GM12878 (cell line): ENCODE results near the gene GRIK3. TPM values are rescaled to one million over a fixed set of nuclear protein-coding genes. Genes with fewer than 3 reads are reported as not detected.

ENCODE experiments used
- ATAC-seq: fragments of 200-7000 bp; cut with Tn5 transposase; 3 replicates; pipeline ENCODE4 v1.9.1; 2020; ENCODE audit warnings: mild to moderate bottlenecking, moderate library complexity
- BruUV-seq: library from RNA; stranded (reverse); fragments of 400-500 nt; replicated peaks from 2 replicates; lab custom pipeline; 2021; lab: Mats Ljungman, UMichigan
- CTCF ChIA-PET: fragments of 300-600 bp; sonication (Branson Sonifier 250); formaldehyde crosslinking; extraction: SDS; loops from one replicate; lab custom pipeline; 2021; ENCODE audit warnings: inconsistent platforms; lab: Yijun Ruan, JAX
- POLR2A ChIA-PET: fragments of 350-600 bp; formaldehyde crosslinking; extraction: SDS; loops from one replicate; lab custom pipeline; 2021; ENCODE audit warnings: inconsistent platforms; lab: Charles Lee
- RAD21 ChIA-PET: fragments of 300-600 bp; sonication (Branson Sonifier 250); formaldehyde crosslinking; loops from one replicate; lab custom pipeline; 2023; ENCODE audit warnings: antibody characterized with exemption; ENCODE audit not compliant: unreplicated experiment; lab: Charles Lee
- SMC1A ChIA-PET: fragments of 300-600 bp; sonication (Branson Sonifier 250); formaldehyde crosslinking; loops from one replicate; lab custom pipeline; 2023; ENCODE audit not compliant: unreplicated experiment, uncharacterized antibody; lab: Charles Lee
- DNase-seq: peaks from one replicate; pipeline ENCODE4 v3.0.0-alpha.2; 2011; ENCODE audit warnings: low read depth, low spot score
- FAIRE-seq: peaks from 3 replicates; lab custom pipeline; 2011; peaks lifted over from hg19 to GRCh38; lab: Jason Lieb, UNC
- H2AFZ ChIP-seq: 2 replicates; pipeline ENCODE4 v1.6.0; 2011; ENCODE audit warnings: low read depth, low read length, control low read depth; ENCODE audit not compliant: control insufficient read depth
- H3K27ac ChIP-seq: 2 replicates; pipeline ENCODE4 v1.5.1; 2011; ENCODE audit warnings: control low read depth; ENCODE audit not compliant: control insufficient read depth, insufficient read depth
- H3K27me3 ChIP-seq, 2 experiments: replicated peaks in 1 of 2; 2 replicates each; pipeline versions ENCODE4 v1.6.0 to v1.6.1; 2011; ENCODE audit warnings: low read length in 1 of 2; ENCODE audit not compliant: control insufficient read depth in 2 of 2, insufficient read depth in 2 of 2
- H3K36me3 ChIP-seq, 2 experiments: 2 replicates each; pipeline ENCODE4 v1.5.1; 2011; ENCODE audit warnings: low read length in 1 of 2; ENCODE audit not compliant: control insufficient read depth in 2 of 2, insufficient read depth in 2 of 2
- H3K4me1 ChIP-seq: 2 replicates; pipeline ENCODE4 v1.6.1; 2011; ENCODE audit warnings: mild to moderate bottlenecking, low read length, moderate library complexity, mixed read lengths; ENCODE audit not compliant: control insufficient read depth, insufficient read depth
- H3K4me2 ChIP-seq: 2 replicates; pipeline ENCODE4 v1.6.0; 2011; ENCODE audit warnings: control low read depth; ENCODE audit not compliant: control insufficient read depth, insufficient read depth
- H3K4me3 ChIP-seq: fragments of 200-600 bp; sonication (generic); 2 replicates; pipeline ENCODE4 v1.5.1; 2016
- H3K79me2 ChIP-seq: 2 replicates; pipeline ENCODE4 v1.6.0; 2011; ENCODE audit warnings: low read length; ENCODE audit not compliant: control insufficient read depth, insufficient read depth
- H3K9ac ChIP-seq: 2 replicates; pipeline ENCODE4 v1.8.0; 2011; ENCODE audit warnings: low read length, control low read depth, mixed read lengths; ENCODE audit not compliant: control insufficient read depth, insufficient read depth
- H3K9me3 ChIP-seq: replicated peaks from 3 replicates; pipeline ENCODE4 v1.5.1; 2011; ENCODE audit warnings: mild to moderate bottlenecking, low read length; ENCODE audit not compliant: control insufficient read depth, insufficient read depth
- H4K20me1 ChIP-seq: 2 replicates; pipeline ENCODE4 v1.6.0; 2011; ENCODE audit not compliant: control insufficient read depth, insufficient read depth
- BCLAF1 ChIP-seq: fragments of 450-650 bp; IDR thresholded peaks from 2 replicates; pipeline ENCODE4 v1.6.1; 2017; ENCODE audit warnings: antibody characterized with exemption, mild to moderate bottlenecking, moderate library complexity
- CBFB ChIP-seq: IDR thresholded peaks from 2 replicates; pipeline ENCODE4 v1.6.1; 2016; ENCODE audit warnings: antibody characterized with exemption, low read depth
- E2F4 ChIP-seq: IDR thresholded peaks from 2 replicates; pipeline ENCODE4 v1.6.1; 2012; ENCODE audit warnings: low read depth, low read length, improper control_type of control experiment
- KDM1A ChIP-seq: fragments of 200-600 bp; sonication (generic); IDR thresholded peaks from 2 replicates; pipeline ENCODE4 v1.6.1; 2016; ENCODE audit warnings: borderline replicate concordance
- MEF2B ChIP-seq: fragments of 450-650 bp; IDR thresholded peaks from 2 replicates; pipeline ENCODE4 v1.6.1; 2018; ENCODE audit warnings: mild to moderate bottlenecking, moderate library complexity; ENCODE audit not compliant: partially characterized antibody, poor library complexity, severe bottlenecking
- PAX5 ChIP-seq: IDR thresholded peaks from 2 replicates; pipeline ENCODE4 v1.6.1; 2011; ENCODE audit warnings: low read depth, low read length, borderline replicate concordance
- RCOR1 ChIP-seq: conservative IDR thresholded peaks from 2 replicates; pipeline ENCODE4 v1.6.1; 2012; ENCODE audit warnings: low read depth, low read length, improper control_type of control experiment
- SP1 ChIP-seq: IDR thresholded peaks from one replicate; pipeline ENCODE4 v1.6.1; 2011; ENCODE audit warnings: low read depth, low read length
- WGBS: methylation state at CpG from one replicate; pipeline ENCODE4 v1.1.6; 2016; ENCODE audit warnings: low lambda C conversion rate; ENCODE audit not compliant: insufficient replicate concordance, insufficient coverage; ENCODE audit errors: missing lambda C conversion rate; 5-methylcytosine and 5-hydroxymethylcytosine counted together
- in situ Hi-C: fragments of 300-500 bp; cut with MboI; formaldehyde crosslinking; loops from 9 replicates; pipeline ENCODE4 v1.14.3; 2018; ENCODE audit warnings: mixed read lengths
- intact Hi-C: fragments of 100-400 bp; cut with micrococcal nuclease; formaldehyde crosslinking; loops from one replicate; pipeline ENCODE4 v1.14.2; 2022; ENCODE audit not compliant: unreplicated experiment
- polyA plus RNA-seq, 11 experiments: library from polyadenylated mRNA; depleted of rRNA in 4 of 11; unstranded in 6 of 11; stranded (reverse) in 5 of 11; fragments of >200 nt; fragmentation: Nextera tagmentation in 4 of 11; fragmentation: Illumina TruSeq in 1 of 11; extraction: Ambion mirVana in 4 of 11; extraction: Trizol in 1 of 11; gene quantifications; 1 replicate in 1 of 11; 2 replicates in 10 of 11; pipeline versions ENCODE4 v1.2.1 to v1.2.3, GENCODE V29; 2011 to 2016; ENCODE audit warnings: inconsistent platforms in 2 of 11, missing spikeins in 2 of 11, low read depth in 1 of 11
- total RNA-seq, 4 experiments: library from RNA; depleted of rRNA in 3 of 4; stranded (reverse); fragments of >200 nt in 3 of 4; fragmentation: Illumina TruSeq in 1 of 4; extraction: Trizol in 1 of 4; gene quantifications; 2 replicates each; pipeline versions ENCODE4 v1.2.1 to v1.2.3, GENCODE V29; 2013 to 2021
- TF ChIP-seq, protein P1 (sequence below): fragments of 450-650 bp; IDR thresholded peaks from 2 replicates; pipeline ENCODE4 v1.6.1; 2017; ENCODE audit warnings: low read depth, mild to moderate bottlenecking, moderate library complexity

The GRIK3 gene
- total and polyA plus RNA-seq, 10 of the 15 experiments (the other 5 are each of a cell fraction or from before 2014, with no cell fraction given): not detected

- 23% methylated on average over 7 of the region's 7 CpGs for WGBS
- ChIA-PET CTCF (no interaction called here), SMC1A (no interaction called here), RAD21 (no interaction called here), POLR2A (no interaction called here)
- no peaks in the 10 kb centered on the region for H3K36me3 ChIP-seq
- no peaks in the 10 kb centered on the region for H4K20me1 ChIP-seq
- H3K9me3 ChIP-seq: no peaks in the 10 kb centered on the region; the same call in 2 of the 3 replicates
- H3K27ac ChIP-seq: no peak overlapping the region
- intact Hi-C loops: no loop called here
- FAIRE-seq: no peak
- H3K79me2 ChIP-seq: no peaks in the 10 kb centered on the region
- no peak for ATAC-seq
- BruUV-seq: no TSS peak
- TF ChIP-seq RCOR1: no peak
- no peak for TF ChIP-seq KDM1A
- no peak for TF ChIP-seq E2F4
- TF ChIP-seq CBFB: no peak
- no peak for TF ChIP-seq PAX5
- TF ChIP-seq, protein P1, sequence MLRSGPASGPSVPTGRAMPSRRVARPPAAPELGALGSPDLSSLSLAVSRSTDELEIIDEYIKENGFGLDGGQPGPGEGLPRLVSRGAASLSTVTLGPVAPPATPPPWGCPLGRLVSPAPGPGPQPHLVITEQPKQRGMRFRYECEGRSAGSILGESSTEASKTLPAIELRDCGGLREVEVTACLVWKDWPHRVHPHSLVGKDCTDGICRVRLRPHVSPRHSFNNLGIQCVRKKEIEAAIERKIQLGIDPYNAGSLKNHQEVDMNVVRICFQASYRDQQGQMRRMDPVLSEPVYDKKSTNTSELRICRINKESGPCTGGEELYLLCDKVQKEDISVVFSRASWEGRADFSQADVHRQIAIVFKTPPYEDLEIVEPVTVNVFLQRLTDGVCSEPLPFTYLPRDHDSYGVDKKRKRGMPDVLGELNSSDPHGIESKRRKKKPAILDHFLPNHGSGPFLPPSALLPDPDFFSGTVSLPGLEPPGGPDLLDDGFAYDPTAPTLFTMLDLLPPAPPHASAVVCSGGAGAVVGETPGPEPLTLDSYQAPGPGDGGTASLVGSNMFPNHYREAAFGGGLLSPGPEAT: no peak
- no peak for TF ChIP-seq MEF2B
- TF ChIP-seq SP1: no peak
- TF ChIP-seq BCLAF1: no peak
- H3K27me3 ChIP-seq: no peaks in the 10 kb centered on the region
- no peak overlapping the region for H2AFZ ChIP-seq
- DNase-seq: no peak
- H3K4me2 ChIP-seq: no peak overlapping the region
- peaks cover 5% of the 10 kb centered on the region; the same call in 1 of the 2 replicates for H3K4me1 ChIP-seq
- in situ Hi-C loops: no loop called here
- H3K4me3 ChIP-seq: no peak overlapping the region
- no peak overlapping the region for H3K9ac ChIP-seq
These were observed 121.9 kb downstream of the GRIK3 start for GRCh38 chr1:36912365-36912865.
